Coronary artery (tissue), 2 donors: ENCODE data around the gene CALHM6.

Source experiments
- DNase-seq: peaks from one replicate; pipeline ENCODE4 v3.0.0-alpha.2; 2017; ENCODE audit warnings: low spot score
- H3K27ac ChIP-seq, 2 donors: fragments of 200-600 bp; sonication (generic); one replicate each; pipeline ENCODE4 v1.5.1; 2016 to 2019
- H3K4me3 ChIP-seq: fragments of 200-600 bp; sonication (generic); 2 replicates; pipeline ENCODE4 v1.5.1; 2016; ENCODE audit warnings: mild to moderate bottlenecking, moderate library complexity
- TF ChIP-seq, protein P1 (sequence below): fragments of 200-600 bp; sonication (generic); IDR thresholded peaks from one replicate; pipeline ENCODE4 v1.5.1; 2019; ENCODE audit warnings: antibody characterized with exemption

CALHM6 gene

DNA sequence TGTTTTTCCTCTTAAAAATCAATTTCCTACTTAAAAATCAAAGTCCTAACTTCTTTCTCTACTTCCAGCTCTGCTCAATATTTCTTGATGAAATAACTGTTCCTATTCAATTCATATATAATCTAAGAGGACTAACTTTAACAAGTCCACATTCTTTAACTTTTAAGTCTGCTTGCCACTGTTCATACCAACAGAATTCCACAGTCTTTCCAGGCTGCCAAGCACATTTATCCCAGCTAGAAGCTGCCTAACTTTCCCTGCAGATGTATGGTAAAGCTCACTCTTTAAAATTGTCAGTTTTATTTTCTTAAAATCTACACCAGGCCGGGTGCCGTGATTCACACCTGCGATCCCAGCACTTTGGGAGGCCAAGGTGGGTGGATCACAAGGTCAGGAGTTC, 11.5 kb downstream of the CALHM6 start:
- H3K4me3 ChIP-seq, result no peak overlapping the region
- no peak overlapping the region for H3K27ac ChIP-seq
- no peak for DNase-seq
- TF ChIP-seq, protein P1, sequence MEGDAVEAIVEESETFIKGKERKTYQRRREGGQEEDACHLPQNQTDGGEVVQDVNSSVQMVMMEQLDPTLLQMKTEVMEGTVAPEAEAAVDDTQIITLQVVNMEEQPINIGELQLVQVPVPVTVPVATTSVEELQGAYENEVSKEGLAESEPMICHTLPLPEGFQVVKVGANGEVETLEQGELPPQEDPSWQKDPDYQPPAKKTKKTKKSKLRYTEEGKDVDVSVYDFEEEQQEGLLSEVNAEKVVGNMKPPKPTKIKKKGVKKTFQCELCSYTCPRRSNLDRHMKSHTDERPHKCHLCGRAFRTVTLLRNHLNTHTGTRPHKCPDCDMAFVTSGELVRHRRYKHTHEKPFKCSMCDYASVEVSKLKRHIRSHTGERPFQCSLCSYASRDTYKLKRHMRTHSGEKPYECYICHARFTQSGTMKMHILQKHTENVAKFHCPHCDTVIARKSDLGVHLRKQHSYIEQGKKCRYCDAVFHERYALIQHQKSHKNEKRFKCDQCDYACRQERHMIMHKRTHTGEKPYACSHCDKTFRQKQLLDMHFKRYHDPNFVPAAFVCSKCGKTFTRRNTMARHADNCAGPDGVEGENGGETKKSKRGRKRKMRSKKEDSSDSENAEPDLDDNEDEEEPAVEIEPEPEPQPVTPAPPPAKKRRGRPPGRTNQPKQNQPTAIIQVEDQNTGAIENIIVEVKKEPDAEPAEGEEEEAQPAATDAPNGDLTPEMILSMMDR, result no peak

DNA sequence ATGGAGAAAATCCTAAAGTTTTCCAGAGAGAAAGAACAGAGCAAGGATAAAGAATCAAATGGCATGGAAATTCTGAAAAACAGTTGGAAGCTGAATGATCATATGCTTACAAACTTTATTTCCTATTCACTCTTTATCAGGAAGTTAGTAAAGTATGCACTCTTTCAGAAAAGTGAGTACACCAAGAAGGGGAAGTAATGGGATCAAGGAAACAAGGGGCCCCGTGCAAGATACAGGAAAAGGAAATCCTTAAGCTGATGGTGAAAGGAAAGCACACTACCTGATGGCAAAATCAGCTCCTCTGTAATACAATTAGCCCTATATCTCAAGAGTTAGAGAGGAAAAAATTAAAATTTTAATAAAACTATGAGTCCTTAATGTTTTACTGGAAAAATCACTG, 14.0 kb downstream of the CALHM6 start:
- Histone ChIP-seq H3K4me3 (no peak overlapping the region), H3K27ac (no peak overlapping the region)
- TF ChIP-seq, protein P1, result no peak
- no peak for DNase-seq

DNA sequence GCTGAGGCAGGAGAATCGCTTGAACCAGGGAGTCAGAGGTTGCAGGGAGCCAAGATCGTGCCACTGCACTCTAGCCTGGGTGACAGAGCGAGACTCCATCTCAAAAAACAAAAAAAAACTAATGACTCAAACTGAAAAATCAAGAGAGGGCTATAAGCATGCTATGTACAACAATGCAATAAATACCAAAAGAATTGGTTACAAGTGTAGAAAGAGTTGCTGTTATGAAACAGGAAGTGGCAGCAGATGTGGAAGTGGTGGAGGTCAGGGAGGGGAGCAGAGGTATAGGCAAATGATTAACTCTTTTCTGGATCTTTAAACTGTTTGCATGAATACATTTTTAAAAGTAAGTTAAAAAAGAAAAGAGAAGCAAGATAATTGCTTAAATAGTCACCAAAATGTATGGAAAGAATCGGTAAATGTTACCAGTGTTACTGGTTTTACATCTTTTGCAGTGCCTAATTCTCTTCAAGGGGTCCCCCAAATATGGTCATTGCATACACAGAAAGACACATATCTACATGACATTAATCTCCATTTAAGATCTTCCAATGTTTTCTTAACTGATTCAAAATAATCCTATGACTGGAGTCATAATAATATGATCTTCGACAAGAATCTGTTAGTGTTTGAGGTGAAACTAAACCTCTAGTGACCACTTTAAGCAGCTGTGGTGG, 15.0 kb downstream of the CALHM6 start:
- DNase-seq, result no peak
- no peak overlapping the region for H3K27ac ChIP-seq
- TF ChIP-seq, protein P1, result no peak
- no peak overlapping the region for H3K4me3 ChIP-seq

DNA sequence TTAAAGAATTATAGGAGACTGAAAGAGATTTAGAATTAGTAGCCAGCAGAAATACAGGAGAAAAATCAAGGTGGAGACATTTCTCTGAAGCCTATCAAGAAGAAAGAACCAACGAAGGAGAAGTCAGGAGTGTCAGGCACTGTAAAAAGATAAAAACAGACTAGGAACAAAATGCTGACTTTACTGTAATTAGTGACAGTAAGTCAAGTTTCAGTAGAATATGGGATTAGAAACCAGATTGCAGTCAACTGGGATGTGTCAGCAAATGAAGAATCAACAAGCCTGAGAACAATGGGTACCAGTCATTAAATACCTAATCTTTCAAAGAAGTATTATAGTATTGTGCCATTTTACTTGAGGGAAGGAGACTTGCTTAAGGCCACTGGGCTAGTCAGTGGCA, 21.6 kb downstream of the CALHM6 start:
- TF ChIP-seq, protein P1, result no peak
- no peak overlapping the region for H3K27ac ChIP-seq
- DNase-seq, result no peak
- H3K4me3 ChIP-seq, result no peak overlapping the region

DNA sequence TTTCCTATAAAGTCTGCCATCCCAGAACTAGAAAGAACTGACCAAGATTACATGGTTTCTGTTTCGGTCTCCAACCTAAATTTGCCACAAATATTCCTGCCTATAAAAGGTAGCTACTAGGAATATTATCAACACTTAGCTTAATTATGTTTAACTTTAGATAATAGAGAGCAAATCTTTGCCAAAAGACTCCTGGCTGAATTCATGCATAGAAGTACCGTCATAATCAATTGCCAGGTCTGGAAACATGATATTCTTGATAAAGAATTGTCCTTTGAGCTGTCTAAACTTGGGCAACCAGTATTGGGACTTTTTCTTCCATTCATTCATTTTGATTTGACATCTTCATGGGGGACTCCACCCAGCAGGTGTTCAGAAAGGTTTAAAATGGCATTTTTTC, 22.4 kb downstream of the CALHM6 start:
- DNase-seq, result no peak
- H3K27ac ChIP-seq, result no peak overlapping the region
- no peak overlapping the region for H3K4me3 ChIP-seq
- TF ChIP-seq, protein P1, result no peak

DNA sequence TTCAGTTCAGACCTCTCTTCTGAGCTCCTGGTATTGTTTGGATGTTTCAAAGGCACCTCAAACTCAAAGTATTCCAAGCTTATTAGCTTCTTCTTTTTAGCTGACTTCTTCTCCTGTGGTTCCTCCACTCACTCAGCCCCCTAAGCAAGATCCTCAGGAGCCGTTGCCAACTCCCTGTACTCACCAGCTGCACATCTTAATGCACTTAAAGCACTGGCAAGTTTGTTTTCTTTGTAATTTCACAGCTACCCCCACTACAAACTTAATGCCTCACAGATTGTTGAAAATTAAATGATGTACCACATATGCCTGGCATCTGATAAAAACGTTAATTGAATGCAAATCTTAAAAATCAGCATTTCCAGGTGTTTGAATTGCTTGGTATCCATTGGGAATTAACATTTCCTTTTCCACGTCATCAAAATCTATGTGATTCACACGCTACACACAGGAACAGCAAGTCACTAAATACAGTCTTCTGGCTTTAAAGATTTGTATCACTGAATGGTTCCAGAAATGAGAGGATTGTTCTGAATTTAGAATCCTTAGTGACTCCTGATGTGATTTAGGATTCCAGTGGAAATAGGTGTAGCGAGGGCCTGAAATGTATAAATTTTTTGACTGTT, 24.5 kb downstream of the CALHM6 start:
- H3K4me3 ChIP-seq, result no peak overlapping the region
- DNase-seq, result no peak
- TF ChIP-seq, protein P1, result no peak
- H3K27ac ChIP-seq, result no peak overlapping the region
